Neural cell (in vitro differentiated cells): ENCODE results near the gene ELP1.

Source experiments
- TAF1 ChIP-seq: IDR thresholded peaks from 2 replicates; pipeline ENCODE4 v1.6.1; 2012; ENCODE audit warnings: low read depth
- TF ChIP-seq, protein P1 (sequence below): fragments of 450-650 bp; IDR thresholded peaks from 2 replicates; pipeline ENCODE4 v1.5.1; 2014; ENCODE audit warnings: antibody characterized with exemption, mild to moderate bottlenecking, moderate library complexity; ENCODE audit not compliant: poor library complexity, severe bottlenecking

DNA sequence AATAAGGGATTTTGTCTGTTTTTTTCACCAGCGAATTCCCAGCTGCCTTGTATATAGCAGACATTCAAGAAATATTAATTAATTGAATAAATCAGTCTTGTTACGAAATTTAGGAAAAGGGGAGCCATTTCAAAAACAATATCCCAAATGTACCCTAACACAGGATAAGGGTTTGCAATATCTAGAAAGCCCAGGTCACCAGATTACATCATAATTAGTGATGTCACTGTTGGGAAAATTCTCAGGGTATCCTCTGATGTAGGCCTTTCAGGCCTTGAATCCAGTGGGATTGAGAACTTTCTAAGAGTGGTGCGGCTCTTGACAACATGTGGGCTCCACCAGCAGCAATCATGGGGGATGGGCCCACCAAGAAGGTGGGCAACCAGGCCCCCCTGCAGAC lies 71.9 kb downstream of the ELP1 start, which contains the start of gene ACTL7A:
- no peak for TF ChIP-seq TAF1
- TF ChIP-seq, protein P1, sequence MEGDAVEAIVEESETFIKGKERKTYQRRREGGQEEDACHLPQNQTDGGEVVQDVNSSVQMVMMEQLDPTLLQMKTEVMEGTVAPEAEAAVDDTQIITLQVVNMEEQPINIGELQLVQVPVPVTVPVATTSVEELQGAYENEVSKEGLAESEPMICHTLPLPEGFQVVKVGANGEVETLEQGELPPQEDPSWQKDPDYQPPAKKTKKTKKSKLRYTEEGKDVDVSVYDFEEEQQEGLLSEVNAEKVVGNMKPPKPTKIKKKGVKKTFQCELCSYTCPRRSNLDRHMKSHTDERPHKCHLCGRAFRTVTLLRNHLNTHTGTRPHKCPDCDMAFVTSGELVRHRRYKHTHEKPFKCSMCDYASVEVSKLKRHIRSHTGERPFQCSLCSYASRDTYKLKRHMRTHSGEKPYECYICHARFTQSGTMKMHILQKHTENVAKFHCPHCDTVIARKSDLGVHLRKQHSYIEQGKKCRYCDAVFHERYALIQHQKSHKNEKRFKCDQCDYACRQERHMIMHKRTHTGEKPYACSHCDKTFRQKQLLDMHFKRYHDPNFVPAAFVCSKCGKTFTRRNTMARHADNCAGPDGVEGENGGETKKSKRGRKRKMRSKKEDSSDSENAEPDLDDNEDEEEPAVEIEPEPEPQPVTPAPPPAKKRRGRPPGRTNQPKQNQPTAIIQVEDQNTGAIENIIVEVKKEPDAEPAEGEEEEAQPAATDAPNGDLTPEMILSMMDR: no peak
